Activated CD8-positive, alpha-beta T cell treated with anti-CD3 and anti-CD28 coated beads for 36 hours (primary cell): ENCODE results near the gene HIF1AN. TPM values are rescaled to one million over a fixed set of nuclear protein-coding genes. Genes with fewer than 3 reads are reported as not detected.
A peak's percentile ranks its signal among the peaks of the same experiment; 100 is the strongest.

ENCODE experiments used
- ATAC-seq: fragments of 200-7000 bp; cut with Tn5 transposase; one replicate; pipeline ENCODE4 v1.10.0; 2021; ENCODE audit warnings: mild to moderate bottlenecking, moderate library complexity
- CTCF ChIA-PET: fragments of 350-600 bp; sonication (Branson Sonifier 250); formaldehyde crosslinking; loops from one replicate; lab custom pipeline; 2021; ENCODE audit warnings: antibody characterized with exemption; lab: Charles Lee
- POLR2A ChIA-PET: fragments of 350-600 bp; sonication (Branson Sonifier 250); formaldehyde crosslinking; loops from one replicate; lab custom pipeline; 2021; ENCODE audit warnings: antibody characterized with exemption; lab: Charles Lee
- DNase-seq: peaks from one replicate; pipeline ENCODE4 v3.0.0-alpha.2; 2020
- H3K27ac Mint-ChIP-seq: one replicate; pipeline ENCODE4 v1.8.0; 2021; ENCODE audit warnings: mild to moderate bottlenecking, mixed read lengths
- H3K27me3 Mint-ChIP-seq: one replicate; pipeline ENCODE4 v1.8.0; 2021; ENCODE audit warnings: mixed read lengths
- H3K36me3 Mint-ChIP-seq: one replicate; pipeline ENCODE4 v1.8.0; 2021; ENCODE audit warnings: low read depth, mixed read lengths
- H3K4me1 Mint-ChIP-seq: one replicate; pipeline ENCODE4 v1.8.0; 2021; ENCODE audit warnings: low read depth, mixed read lengths
- H3K4me3 Mint-ChIP-seq: one replicate; pipeline ENCODE4 v1.8.0; 2021; ENCODE audit warnings: mild to moderate bottlenecking, moderate library complexity, mixed read lengths
- H3K9me3 Mint-ChIP-seq: one replicate; pipeline ENCODE4 v1.8.0; 2021; ENCODE audit warnings: mixed read lengths
- CTCF ChIP-seq: fragments of 200-600 bp; IDR thresholded peaks from one replicate; pipeline ENCODE4 v1.8.0; 2022; ENCODE audit warnings: antibody characterized with exemption, mild to moderate bottlenecking
- intact Hi-C: fragments of 100-400 bp; cut with micrococcal nuclease; formaldehyde crosslinking; loops from one replicate; pipeline ENCODE4 v1.10.0; 2022
- total RNA-seq, 2 experiments: library from RNA; stranded (reverse); gene quantifications; one replicate each; pipeline ENCODE4 v1.2.3, GENCODE V29; 2021

Gene HIF1AN
- total RNA-seq, 2 experiments from 2014 or later: 35.3 to 36.5 TPM

- H3K4me3 Mint-ChIP-seq: no peak overlapping the region
- intact Hi-C loops: no loop called here
- no peak overlapping the region for H3K27ac Mint-ChIP-seq
- ATAC-seq (no peak), DNase-seq (no peak)
- H3K4me1 Mint-ChIP-seq: peaks cover 17% of the 10 kb centered on the region
- ChIA-PET CTCF (interaction anchor here (1.7 to 13.5 kb wide), 6 partner anchors 10 to 64 kb away, joined by 3 to 132 read pairs (median 10); no protein-coding TSS in a partner anchor), POLR2A (interaction anchor here (8.6 kb wide), 1 partner anchor 16 kb away, joined by 56 read pairs; no protein-coding TSS in a partner anchor)
- no peaks in the 10 kb centered on the region for H3K9me3 Mint-ChIP-seq
- no peaks in the 10 kb centered on the region for H3K27me3 Mint-ChIP-seq
- peaks cover 58% of the 10 kb centered on the region for H3K36me3 Mint-ChIP-seq
- no peak for TF ChIP-seq CTCF
These were observed 37.7 kb upstream of the HIF1AN start for GRCh38 chr10:100498059-100498458.

- ATAC-seq: no peak
- no peak for DNase-seq
- POLR2A ChIA-PET: no interaction called here
- Mint-ChIP-seq H3K27me3 (no peaks in the 10 kb centered on the region), H3K4me3 (no peak overlapping the region), H3K4me1 (peaks cover 18% of the 10 kb centered on the region), H3K9me3 (no peaks in the 10 kb centered on the region), H3K36me3 (peaks cover 52% of the 10 kb centered on the region), H3K27ac (peak overlapping the region; percentile 2)
- no peak for TF ChIP-seq CTCF
- CTCF ChIA-PET: interaction anchor here (1.7 to 13.5 kb wide), 4 partner anchors 8 to 20 kb away, joined by 4 to 132 read pairs (median 33); no protein-coding TSS in a partner anchor
- intact Hi-C loops: no loop called here
These were observed 34.3 kb upstream of the HIF1AN start for GRCh38 chr10:100501423-100501822.

- no peak for TF ChIP-seq CTCF
- H3K27ac Mint-ChIP-seq: no peak overlapping the region
- no peaks in the 10 kb centered on the region for H3K27me3 Mint-ChIP-seq
- peaks cover 25% of the 10 kb centered on the region for H3K4me1 Mint-ChIP-seq
- no peak overlapping the region for H3K4me3 Mint-ChIP-seq
- peaks cover 57% of the 10 kb centered on the region for H3K36me3 Mint-ChIP-seq
- POLR2A ChIA-PET: no interaction called here
- DNase-seq (no peak), ATAC-seq (no peak)
- H3K9me3 Mint-ChIP-seq: no peaks in the 10 kb centered on the region
- intact Hi-C loops: no loop called here
- CTCF ChIA-PET: interaction anchor here (13.5 kb wide), 1 partner anchor 21 kb away, joined by 132 read pairs; no protein-coding TSS in a partner anchor
These were observed 32.7 kb upstream of the HIF1AN start for GRCh38 chr10:100502926-100503494.

- POLR2A ChIA-PET: interaction anchor here (0.7 to 1.0 kb wide), 2 partner anchors 22 to 23 kb away, joined by 3 to 4 read pairs; no protein-coding TSS in a partner anchor
- H3K27ac Mint-ChIP-seq: no peak overlapping the region
- intact Hi-C loops: no loop called here
- peaks cover 32% of the 10 kb centered on the region for H3K4me1 Mint-ChIP-seq
- H3K9me3 Mint-ChIP-seq: no peaks in the 10 kb centered on the region
- CTCF ChIA-PET: interaction anchor here (0.7 to 11.4 kb wide), 4 partner anchors 8 to 72 kb away, joined by 3 to 185 read pairs (median 85); no protein-coding TSS in a partner anchor
- no peak overlapping the region for H3K4me3 Mint-ChIP-seq
- no peaks in the 10 kb centered on the region for H3K27me3 Mint-ChIP-seq
- peaks cover 60% of the 10 kb centered on the region for H3K36me3 Mint-ChIP-seq
- ATAC-seq (no peak), DNase-seq (no peak)
- TF ChIP-seq CTCF: no peak
These were observed 31.6 kb upstream of the HIF1AN start for GRCh38 chr10:100504096-100504495.

DNA sequence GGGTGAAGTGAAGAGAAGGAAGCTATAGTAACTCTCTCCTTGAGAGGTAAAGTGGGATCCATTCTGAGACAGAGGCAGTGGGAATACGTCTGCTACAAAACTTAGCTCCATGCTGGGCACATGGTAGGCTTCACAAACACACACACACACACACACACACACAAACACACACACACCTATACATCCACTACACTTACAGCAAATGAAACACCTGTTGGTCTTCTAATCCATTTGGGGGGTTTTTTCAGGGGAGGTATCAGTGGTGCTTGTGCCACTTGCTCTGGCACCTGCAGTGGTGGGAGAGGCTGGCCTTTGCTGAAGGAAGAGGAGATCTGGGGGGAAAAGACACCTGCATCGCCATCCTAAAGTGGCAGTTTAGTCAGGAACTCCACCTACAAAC is 30.6 kb upstream of the HIF1AN start:
- no peak overlapping the region for H3K4me3 Mint-ChIP-seq
- TF ChIP-seq CTCF: no peak
- CTCF ChIA-PET: interaction anchor here (3.2 to 11.4 kb wide), 3 partner anchors 13 to 73 kb away, joined by 17 to 185 read pairs (median 153); no protein-coding TSS in a partner anchor
- H3K27me3 Mint-ChIP-seq: no peaks in the 10 kb centered on the region
- POLR2A ChIA-PET: interaction anchor here (0.5 kb wide), 1 partner anchor 31 kb away, joined by 3 read pairs; no protein-coding TSS in a partner anchor
- H3K36me3 Mint-ChIP-seq: peaks cover 54% of the 10 kb centered on the region
- DNase-seq (no peak), ATAC-seq (no peak)
- peaks cover 43% of the 10 kb centered on the region for H3K4me1 Mint-ChIP-seq
- intact Hi-C loops: loop anchor here (5.0 kb wide), 1 partner anchor 168 kb away; no protein-coding TSS in a partner anchor
- no peaks in the 10 kb centered on the region for H3K9me3 Mint-ChIP-seq
- no peak overlapping the region for H3K27ac Mint-ChIP-seq
